AG08396 (cell line): ENCODE results near the gene GRXCR2.
A peak's percentile ranks its signal among the peaks of the same experiment; 100 is the strongest.
"Not testable (repeated sequence)": the region's sequence is repeated elsewhere in the genome, so short reads cannot be mapped to it uniquely, and the experiment has no call there.

Experiments used
- DNase-seq: peaks from one replicate; pipeline ENCODE4 v3.0.0; 2012; ENCODE audit warnings: low spot score, mixed read lengths

The GRXCR2 gene

GRCh38 chr5:145874765-145875164 lies 2.0 kb upstream of the GRXCR2 start:
- no peak for DNase-seq

GRCh38 chr5:145872486-145872885 lies 328 bp downstream of the GRXCR2 start:
- no peak for DNase-seq

GRCh38 chr5:145869753-145870152 lies 3.1 kb downstream of the GRXCR2 start:
- DNase-seq: no peak

- no peak for DNase-seq
Observed at GRCh38 chr5:145867806-145868205, 5.0 kb downstream of the GRXCR2 start.

GRCh38 chr5:145864432-145864831 lies 8.4 kb downstream of the GRXCR2 start:
- not testable (repeated sequence) for DNase-seq

GRCh38 chr5:145863003-145863402 lies 9.8 kb downstream of the GRXCR2 start:
- no peak for DNase-seq

- DNase-seq: no peak
Observed at GRCh38 chr5:145859897-145860296, 12.9 kb downstream of the GRXCR2 start.

- DNase-seq: no peak
Observed at GRCh38 chr5:145859453-145859852, 13.4 kb downstream of the GRXCR2 start.

GRCh38 chr5:145858959-145859358 lies 13.9 kb downstream of the GRXCR2 start:
- DNase-seq: no peak

- peak; percentile 31 for DNase-seq
Observed at GRCh38 chr5:145856285-145856818, 16.5 kb downstream of the GRXCR2 start.

- no peak for DNase-seq
Observed at GRCh38 chr5:145855763-145856267, 17.0 kb downstream of the GRXCR2 start.

GRCh38 chr5:145854651-145855258 lies 18.1 kb downstream of the GRXCR2 start:
- DNase-seq: peak; percentile 36

GRCh38 chr5:145853781-145854376 lies 18.9 kb downstream of the GRXCR2 start:
- no peak for DNase-seq

GRCh38 chr5:145852990-145853389 lies 19.8 kb downstream of the GRXCR2 start:
- no peak for DNase-seq

- no peak for DNase-seq
Observed at GRCh38 chr5:145848854-145849253, 24.0 kb downstream of the GRXCR2 start.

GRCh38 chr5:145847499-145848497 lies 25.0 kb downstream of the GRXCR2 start:
- peak; percentile 61 for DNase-seq

- DNase-seq: no peak
Observed at GRCh38 chr5:145846081-145846480, 26.7 kb downstream of the GRXCR2 start.

- DNase-seq: no peak
Observed at GRCh38 chr5:145841299-145841698, 31.5 kb downstream of the GRXCR2 start.

GRCh38 chr5:145840458-145841132 lies 32.2 kb downstream of the GRXCR2 start:
- no peak for DNase-seq

- DNase-seq: no peak
Observed at GRCh38 chr5:145838276-145838675, 34.5 kb downstream of the GRXCR2 start.

- DNase-seq: not testable (repeated sequence)
Observed at GRCh38 chr5:145836241-145836640, 36.6 kb downstream of the GRXCR2 start.

GRCh38 chr5:145835848-145836239 lies 37.0 kb downstream of the GRXCR2 start:
- no peak for DNase-seq
